Uterus (tissue), 2 donors: ENCODE data around the gene CLASP2.

ENCODE experiments used
- CTCF ChIP-seq, 4 experiments: fragments of 200-600 bp in 2 of 4; fragments of 450-650 bp in 2 of 4; sonication (generic) in 2 of 4; IDR thresholded peaks; one replicate each; pipeline ENCODE4 v1.5.1; 2016 to 2019; ENCODE audit warnings: antibody characterized with exemption in 4 of 4, mild to moderate bottlenecking in 2 of 4, moderate library complexity in 1 of 4
- POLR2A ChIP-seq, 2 donors: fragments of 450-650 bp; IDR thresholded peaks; one replicate each; pipeline ENCODE4 v1.6.1; 2016; ENCODE audit warnings: antibody characterized with exemption in 2 of 2, mild to moderate bottlenecking in 1 of 2, moderate library complexity in 1 of 2

- TF ChIP-seq CTCF (IDR thresholded peaks at IDR 0.05) (no peak), POLR2A (IDR thresholded peaks at IDR 0.05) (no peak)
Observed at GRCh38 chr3:33678073-33678472, 40.0 kb downstream of the CLASP2 start.
